KBM-7 (cell line): Measurements from ENCODE around the gene SNX24.
A peak's percentile ranks its signal among the peaks of the same experiment; 100 is the strongest.

ENCODE experiments used
- DNase-seq: peaks from one replicate; pipeline ENCODE4 v3.0.0-alpha.2; 2015
- in situ Hi-C: fragments of 300-500 bp; cut with MboI; formaldehyde crosslinking; loops from 2 replicates; pipeline ENCODE4 v1.14.3; 2020; ENCODE audit warnings: low sequenced_read_pairs, low pct_unique_long_range_greater_than_20kb, mixed read lengths

The SNX24 gene

GRCh38 chr5:122985006-122985700, 139.7 kb downstream of the SNX24 start:
- in situ Hi-C loops, result no loop called here
- no peak for DNase-seq

GRCh38 chr5:122985954-122986721, 140.7 kb downstream of the SNX24 start:
- in situ Hi-C loops, result no loop called here

GRCh38 chr5:122996091-122996490, 150.7 kb downstream of the SNX24 start:
- in situ Hi-C loops, result no loop called here

More at GRCh38 chr5:122985954-122986721, 140.7 kb downstream of the SNX24 start:
- no peak for DNase-seq

GRCh38 chr5:122997294-122997693, 151.9 kb downstream of the SNX24 start:
- DNase-seq, result no peak
- in situ Hi-C loops, result no loop called here

More at GRCh38 chr5:122996091-122996490, 150.7 kb downstream of the SNX24 start:
- DNase-seq, result no peak

- peak; percentile 45 for DNase-seq
- in situ Hi-C loops, result no loop called here
Observed at GRCh38 chr5:122999947-123000563, 154.6 kb downstream of the SNX24 start.

GRCh38 chr5:123000731-123001130, 155.3 kb downstream of the SNX24 start:
- DNase-seq, result no peak
- in situ Hi-C loops, result no loop called here

GRCh38 chr5:123001808-123002207, 156.4 kb downstream of the SNX24 start:
- DNase-seq, result no peak
- in situ Hi-C loops, result no loop called here

- no peak for DNase-seq
- in situ Hi-C loops, result no loop called here
Observed at GRCh38 chr5:123007182-123007581, 161.8 kb downstream of the SNX24 start.

- in situ Hi-C loops, result no loop called here
- no peak for DNase-seq
Observed at GRCh38 chr5:123007754-123008153, 162.3 kb downstream of the SNX24 start.

- in situ Hi-C loops, result no loop called here
- DNase-seq, result peak; percentile 30
Observed at GRCh38 chr5:123012321-123012720, 166.9 kb downstream of the SNX24 start.

- in situ Hi-C loops, result no loop called here
- no peak for DNase-seq
Observed at GRCh38 chr5:123014689-123015088, 169.3 kb downstream of the SNX24 start.

- in situ Hi-C loops, result no loop called here
Observed at GRCh38 chr5:123028222-123028621, 182.8 kb downstream of the SNX24 start.

GRCh38 chr5:123033157-123033671, 187.8 kb downstream of the SNX24 start:
- in situ Hi-C loops, result no loop called here
- no peak for DNase-seq

More at GRCh38 chr5:123028222-123028621, 182.8 kb downstream of the SNX24 start:
- DNase-seq, result no peak

- DNase-seq, result peak; percentile 21
- in situ Hi-C loops, result no loop called here
Observed at GRCh38 chr5:123035360-123035917, 190.0 kb downstream of the SNX24 start.

- peak; percentile 49 for DNase-seq
- in situ Hi-C loops, result no loop called here
Observed at GRCh38 chr5:123035918-123036390, 190.5 kb downstream of the SNX24 start.

GRCh38 chr5:123036391-123037103, 191.1 kb downstream of the SNX24 start, which contains the start of gene PPIC:
Gene PPIC (minus strand): TSS chr5:123036725. CDS start chr5:123036625, 100 bp downstream.
- peak; percentile 81 for DNase-seq
- in situ Hi-C loops, result no loop called here

GRCh38 chr5:123037104-123037418, 191.6 kb downstream of the SNX24 start:
- DNase-seq, result no peak
- in situ Hi-C loops, result no loop called here

GRCh38 chr5:123039673-123040072, 194.3 kb downstream of the SNX24 start:
- in situ Hi-C loops, result no loop called here
- DNase-seq, result no peak
